Measurements from ENCODE around the gene PITX3. TPM values are rescaled to one million over a fixed set of nuclear protein-coding genes. Genes with fewer than 3 reads are reported as not detected.
A peak's percentile ranks its signal among the peaks of the same experiment; 100 is the strongest.

PITX3 gene
- total RNA-seq, 2 donors from 2014 or later = 0.28 to 0.96 TPM

- DNase-seq (ENCODE audit: low spot score) = no peak
- no peak for TF ChIP-seq CTCF (IDR thresholded peaks at IDR 0.05)
- Histone ChIP-seq H3K4me1 (peaks cover 0 to 17% of the 10 kb centered on the region in 2 donors), H3K4me3 (no peak overlapping the region), H3K9me3 (no peaks in the 10 kb centered on the region), H3K36me3 (no peaks in the 10 kb centered on the region), H3K27me3 (no peaks in the 10 kb centered on the region), H3K27ac (no peak overlapping the region)
These were observed 29.6 kb downstream of the PITX3 start for GRCh38 chr10:102211615-102212299.

GRCh38 chr10:102208311-102209035, 32.8 kb downstream of the PITX3 start:
- Histone ChIP-seq H3K27me3 (no peaks in the 10 kb centered on the region), H3K9me3 (peaks cover 0 to 11% of the 10 kb centered on the region in 2 donors), H3K4me1 (peaks cover 0 to 17% of the 10 kb centered on the region in 2 donors), H3K27ac (peak overlapping the region in 1 of 2 donors; percentile 61), H3K36me3 (no peaks in the 10 kb centered on the region), H3K4me3 (no peak overlapping the region)
- no peak for TF ChIP-seq CTCF (IDR thresholded peaks at IDR 0.05)
- no peak for DNase-seq (ENCODE audit: low spot score)

GRCh38 chr10:102202386-102202785, 38.9 kb downstream of the PITX3 start:
- no peaks in the 10 kb centered on the region for H3K27me3 ChIP-seq
- H3K27ac ChIP-seq = no peak overlapping the region
- DNase-seq (ENCODE audit: low spot score) = no peak
- H3K4me3 ChIP-seq = no peak overlapping the region
- H3K9me3 ChIP-seq = peaks cover 0 to 11% of the 10 kb centered on the region in 2 donors
- TF ChIP-seq CTCF (IDR thresholded peaks at IDR 0.05) = no peak
- no peaks in the 10 kb centered on the region for H3K36me3 ChIP-seq
- H3K4me1 ChIP-seq = no peaks in the 10 kb centered on the region

- no peak for DNase-seq (ENCODE audit: low spot score)
- no peak overlapping the region for H3K27ac ChIP-seq
- peaks cover 0 to 11% of the 10 kb centered on the region in 2 donors for H3K9me3 ChIP-seq
- no peaks in the 10 kb centered on the region for H3K4me1 ChIP-seq
- no peaks in the 10 kb centered on the region for H3K27me3 ChIP-seq
- H3K36me3 ChIP-seq = no peaks in the 10 kb centered on the region
- TF ChIP-seq CTCF (IDR thresholded peaks at IDR 0.05) = no peak
- no peak overlapping the region for H3K4me3 ChIP-seq
These were observed 40.3 kb downstream of the PITX3 start for GRCh38 chr10:102200751-102201640.

- DNase-seq (ENCODE audit: low spot score) = no peak
- Histone ChIP-seq H3K27me3 (no peaks in the 10 kb centered on the region), H3K4me3 (no peak overlapping the region), H3K9me3 (no peaks in the 10 kb centered on the region), H3K27ac (no peak overlapping the region), H3K4me1 (no peaks in the 10 kb centered on the region), H3K36me3 (no peaks in the 10 kb centered on the region)
- no peak for TF ChIP-seq CTCF (IDR thresholded peaks at IDR 0.05)
These were observed 43.3 kb downstream of the PITX3 start for GRCh38 chr10:102198027-102198426.

Data from right atrium auricular region (tissue), 2 donors.